Uterus (tissue), 4 donors: ENCODE data around the gene ZNF618. TPM values are rescaled to one million over a fixed set of nuclear protein-coding genes. Genes with fewer than 3 reads are reported as not detected.
A peak's percentile ranks its signal among the peaks of the same experiment; 100 is the strongest.

ENCODE experiments used
- DNase-seq, 2 donors: peaks; one replicate each; pipeline ENCODE4 v3.0.0-alpha.2; 2019 to 2020
- H3K27ac ChIP-seq, 2 donors: fragments of 200-600 bp; sonication (generic); 1 replicate in 1 of 2; 2 replicates in 1 of 2; pipeline ENCODE4 v1.5.1; 2016 to 2018
- H3K27me3 ChIP-seq, 2 donors: fragments of 200-600 bp; sonication (generic); one replicate each; pipeline ENCODE4 v1.5.1; 2018 to 2019; ENCODE audit warnings: control low read depth in 1 of 2
- H3K36me3 ChIP-seq, 2 donors: fragments of 200-600 bp; sonication (generic); one replicate each; pipeline ENCODE4 v1.5.1; 2019; ENCODE audit warnings: control low read depth in 1 of 2
- H3K4me1 ChIP-seq, 2 donors: fragments of 200-600 bp; sonication (generic); one replicate each; pipeline ENCODE4 v1.5.1; 2018 to 2019; ENCODE audit warnings: control low read depth in 1 of 2
- H3K4me3 ChIP-seq, 2 donors: fragments of 200-600 bp; sonication (generic); 1 replicate in 1 of 2; 2 replicates in 1 of 2; pipeline ENCODE4 v1.5.1; 2018 to 2019; ENCODE audit warnings: mild to moderate bottlenecking in 1 of 2
- H3K9me3 ChIP-seq, 2 donors: fragments of 200-600 bp; sonication (generic); one replicate each; pipeline ENCODE4 v1.5.1; 2019; ENCODE audit warnings: control low read depth in 1 of 2
- POLR2A ChIP-seq, 2 donors: fragments of 450-650 bp; IDR thresholded peaks; one replicate each; pipeline ENCODE4 v1.6.1; 2016; ENCODE audit warnings: antibody characterized with exemption in 2 of 2, mild to moderate bottlenecking in 1 of 2, moderate library complexity in 1 of 2
- intact Hi-C: fragments of 100-400 bp; cut with DNase I; formaldehyde crosslinking; loops from one replicate; pipeline ENCODE4 v1.15.1; 2023; ENCODE audit warnings: low total_unique reads
- total RNA-seq, 4 donors: library from RNA; depleted of rRNA in 3 of 4; stranded (reverse); fragments of >200 nt in 3 of 4; gene quantifications; one replicate each; pipeline versions ENCODE4 v1.1.0 to v1.2.4, GENCODE V29; 2014 to 2023
- TF ChIP-seq, protein P1 (sequence below), 4 experiments: fragments of 200-600 bp in 2 of 4; fragments of 450-650 bp in 2 of 4; sonication (generic) in 2 of 4; IDR thresholded peaks; one replicate each; pipeline ENCODE4 v1.5.1; 2016 to 2019; ENCODE audit warnings: antibody characterized with exemption in 4 of 4, mild to moderate bottlenecking in 2 of 4, moderate library complexity in 1 of 4
- donor health status: DM: yes; HTN: yes; CAD: no.

The ZNF618 gene
- total RNA-seq, 4 donors from 2014 or later, result 3.8 to 24.2 (median 12.3) TPM

- Histone ChIP-seq H3K9me3 (no peaks in the 10 kb centered on the region), H3K4me1 (peaks cover 0 to 5% of the 10 kb centered on the region in 2 donors), H3K36me3 (no peaks in the 10 kb centered on the region), H3K27me3 (no peaks in the 10 kb centered on the region), H3K27ac (no peak overlapping the region), H3K4me3 (no peak overlapping the region)
- peak in 1 of 2 donors; percentile 13 for DNase-seq
- TF ChIP-seq POLR2A (IDR thresholded peaks at IDR 0.05), result no peak
- TF ChIP-seq, protein P1, sequence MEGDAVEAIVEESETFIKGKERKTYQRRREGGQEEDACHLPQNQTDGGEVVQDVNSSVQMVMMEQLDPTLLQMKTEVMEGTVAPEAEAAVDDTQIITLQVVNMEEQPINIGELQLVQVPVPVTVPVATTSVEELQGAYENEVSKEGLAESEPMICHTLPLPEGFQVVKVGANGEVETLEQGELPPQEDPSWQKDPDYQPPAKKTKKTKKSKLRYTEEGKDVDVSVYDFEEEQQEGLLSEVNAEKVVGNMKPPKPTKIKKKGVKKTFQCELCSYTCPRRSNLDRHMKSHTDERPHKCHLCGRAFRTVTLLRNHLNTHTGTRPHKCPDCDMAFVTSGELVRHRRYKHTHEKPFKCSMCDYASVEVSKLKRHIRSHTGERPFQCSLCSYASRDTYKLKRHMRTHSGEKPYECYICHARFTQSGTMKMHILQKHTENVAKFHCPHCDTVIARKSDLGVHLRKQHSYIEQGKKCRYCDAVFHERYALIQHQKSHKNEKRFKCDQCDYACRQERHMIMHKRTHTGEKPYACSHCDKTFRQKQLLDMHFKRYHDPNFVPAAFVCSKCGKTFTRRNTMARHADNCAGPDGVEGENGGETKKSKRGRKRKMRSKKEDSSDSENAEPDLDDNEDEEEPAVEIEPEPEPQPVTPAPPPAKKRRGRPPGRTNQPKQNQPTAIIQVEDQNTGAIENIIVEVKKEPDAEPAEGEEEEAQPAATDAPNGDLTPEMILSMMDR (IDR thresholded peaks at IDR 0.05), result no peak
- intact Hi-C loops, result no loop called here
Observed at GRCh38 chr9:113999256-114000062, 123.3 kb downstream of the ZNF618 start.

GRCh38 chr9:114000063-114000454, 124.0 kb downstream of the ZNF618 start:
- no peak overlapping the region for H3K27ac ChIP-seq
- intact Hi-C loops, result no loop called here
- H3K9me3 ChIP-seq, result no peaks in the 10 kb centered on the region
- TF ChIP-seq, protein P1 (IDR thresholded peaks at IDR 0.05), result no peak
- no peak for TF ChIP-seq POLR2A (IDR thresholded peaks at IDR 0.05)
- H3K4me1 ChIP-seq, result peaks cover 0 to 4% of the 10 kb centered on the region in 2 donors
- no peaks in the 10 kb centered on the region for H3K27me3 ChIP-seq
- DNase-seq, result peak in 1 of 2 donors; percentile 6
- no peak overlapping the region for H3K4me3 ChIP-seq
- H3K36me3 ChIP-seq, result no peaks in the 10 kb centered on the region

GRCh38 chr9:114000671-114001409, 124.7 kb downstream of the ZNF618 start:
- no peaks in the 10 kb centered on the region for H3K36me3 ChIP-seq
- intact Hi-C loops, result no loop called here
- peaks cover 0 to 4% of the 10 kb centered on the region in 2 donors for H3K4me1 ChIP-seq
- TF ChIP-seq POLR2A (IDR thresholded peaks at IDR 0.05), result no peak
- TF ChIP-seq, protein P1 (IDR thresholded peaks at IDR 0.05), result no peak
- DNase-seq, result peak in 1 of 2 donors; percentile 11
- H3K27ac ChIP-seq, result no peak overlapping the region
- H3K27me3 ChIP-seq, result no peaks in the 10 kb centered on the region
- H3K4me3 ChIP-seq, result no peak overlapping the region
- H3K9me3 ChIP-seq, result no peaks in the 10 kb centered on the region

- Histone ChIP-seq H3K36me3 (no peaks in the 10 kb centered on the region), H3K9me3 (no peaks in the 10 kb centered on the region), H3K27me3 (no peaks in the 10 kb centered on the region), H3K4me3 (no peak overlapping the region), H3K4me1 (peaks cover 0 to 4% of the 10 kb centered on the region in 2 donors), H3K27ac (no peak overlapping the region)
- intact Hi-C loops, result no loop called here
- no peak for TF ChIP-seq POLR2A (IDR thresholded peaks at IDR 0.05)
- TF ChIP-seq, protein P1 (IDR thresholded peaks at IDR 0.05), result no peak
- DNase-seq, result no peak
Observed at GRCh38 chr9:114001410-114001685, 125.2 kb downstream of the ZNF618 start.

DNA sequence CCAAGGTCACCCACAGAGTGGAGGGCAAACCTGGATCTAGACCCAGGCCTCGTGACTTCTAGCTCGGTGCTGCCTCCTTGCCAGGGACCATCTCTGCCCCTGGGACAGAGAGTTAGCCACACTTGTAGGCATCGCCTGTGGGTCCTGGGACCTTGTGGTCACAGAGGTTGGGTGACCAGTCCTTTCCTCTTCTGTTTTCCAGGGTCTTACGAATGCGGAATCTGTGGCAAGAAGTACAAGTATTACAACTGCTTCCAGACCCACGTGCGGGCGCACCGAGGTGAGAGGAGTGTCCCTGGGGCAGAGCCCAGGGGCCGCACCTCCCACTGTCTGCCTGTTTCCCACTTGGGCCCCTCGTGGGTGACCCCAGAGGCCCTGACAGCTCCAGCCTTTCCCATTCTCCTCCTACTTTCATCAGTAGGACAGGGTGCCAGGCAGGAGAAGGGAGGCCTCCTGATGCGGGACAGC, 125.7 kb downstream of the ZNF618 start:
- peaks cover 0 to 4% of the 10 kb centered on the region in 2 donors for H3K4me1 ChIP-seq
- H3K9me3 ChIP-seq, result no peaks in the 10 kb centered on the region
- intact Hi-C loops, result no loop called here
- no peak overlapping the region for H3K27ac ChIP-seq
- no peak for TF ChIP-seq POLR2A (IDR thresholded peaks at IDR 0.05)
- TF ChIP-seq, protein P1 (IDR thresholded peaks at IDR 0.05), result no peak
- no peaks in the 10 kb centered on the region for H3K36me3 ChIP-seq
- no peaks in the 10 kb centered on the region for H3K27me3 ChIP-seq
- no peak overlapping the region for H3K4me3 ChIP-seq
- peak in 1 of 2 donors; percentile 8 for DNase-seq
